Esophagus muscularis mucosa (tissue), 4 donors: ENCODE data around the gene SDK2.

Source experiments
- EP300 ChIP-seq: sonication (generic); formaldehyde crosslinking; IDR thresholded peaks from one replicate; pipeline ENCODE4 v1.6.1; 2017; ENCODE audit warnings: antibody characterized with exemption
- POLR2A ChIP-seq: fragments of 450-650 bp; IDR thresholded peaks from one replicate; pipeline ENCODE4 v1.6.1; 2017; ENCODE audit warnings: antibody characterized with exemption, moderate library complexity, mild to moderate bottlenecking, low read depth
- POLR2AphosphoS5 ChIP-seq, 2 donors: sonication (generic); formaldehyde crosslinking; IDR thresholded peaks; one replicate each; pipeline ENCODE4 v1.6.1; 2017; ENCODE audit warnings: antibody characterized with exemption in 2 of 2
- TF ChIP-seq, protein P1 (sequence below), 3 experiments: fragments of 200-600 bp in 2 of 3; fragments of 450-650 bp in 1 of 3; sonication (generic) in 2 of 3; IDR thresholded peaks; one replicate each; pipeline ENCODE4 v1.5.1; 2017 to 2019; ENCODE audit warnings: antibody characterized with exemption in 3 of 3, mild to moderate bottlenecking in 2 of 3, moderate library complexity in 1 of 3

DNA sequence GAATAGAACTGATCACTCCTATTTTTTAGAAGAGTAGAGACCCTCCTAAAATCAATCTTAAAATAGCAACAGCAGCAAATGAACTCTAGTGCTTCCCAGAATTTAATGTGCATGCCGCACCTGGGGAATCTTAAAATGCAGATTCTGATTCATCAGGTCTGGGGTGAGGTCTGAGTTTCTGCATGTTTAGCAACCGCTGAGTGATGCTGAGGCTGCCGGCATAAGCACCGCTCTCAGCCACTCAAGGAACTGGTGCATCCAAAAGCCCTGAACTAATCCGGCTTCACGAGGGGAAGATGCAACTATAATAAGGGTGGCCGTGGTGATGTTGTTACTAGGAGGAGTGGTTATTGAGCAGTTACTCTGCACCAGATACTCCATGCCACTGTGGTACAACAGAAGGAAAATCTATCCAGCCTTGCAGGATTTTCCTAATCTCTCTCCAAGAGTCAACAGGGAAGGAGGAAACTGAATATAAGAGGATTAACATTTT, 19.7 kb downstream of the SDK2 start:
- no peak for TF ChIP-seq POLR2A
- TF ChIP-seq POLR2AphosphoS5 (IDR thresholded peaks at IDR 0.05), result no peak
- TF ChIP-seq, protein P1, sequence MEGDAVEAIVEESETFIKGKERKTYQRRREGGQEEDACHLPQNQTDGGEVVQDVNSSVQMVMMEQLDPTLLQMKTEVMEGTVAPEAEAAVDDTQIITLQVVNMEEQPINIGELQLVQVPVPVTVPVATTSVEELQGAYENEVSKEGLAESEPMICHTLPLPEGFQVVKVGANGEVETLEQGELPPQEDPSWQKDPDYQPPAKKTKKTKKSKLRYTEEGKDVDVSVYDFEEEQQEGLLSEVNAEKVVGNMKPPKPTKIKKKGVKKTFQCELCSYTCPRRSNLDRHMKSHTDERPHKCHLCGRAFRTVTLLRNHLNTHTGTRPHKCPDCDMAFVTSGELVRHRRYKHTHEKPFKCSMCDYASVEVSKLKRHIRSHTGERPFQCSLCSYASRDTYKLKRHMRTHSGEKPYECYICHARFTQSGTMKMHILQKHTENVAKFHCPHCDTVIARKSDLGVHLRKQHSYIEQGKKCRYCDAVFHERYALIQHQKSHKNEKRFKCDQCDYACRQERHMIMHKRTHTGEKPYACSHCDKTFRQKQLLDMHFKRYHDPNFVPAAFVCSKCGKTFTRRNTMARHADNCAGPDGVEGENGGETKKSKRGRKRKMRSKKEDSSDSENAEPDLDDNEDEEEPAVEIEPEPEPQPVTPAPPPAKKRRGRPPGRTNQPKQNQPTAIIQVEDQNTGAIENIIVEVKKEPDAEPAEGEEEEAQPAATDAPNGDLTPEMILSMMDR (IDR thresholded peaks at IDR 0.05), result no peak
- no peak for TF ChIP-seq EP300
